Measurements from ENCODE around the gene BGN. TPM values are rescaled to one million over a fixed set of nuclear protein-coding genes. Genes with fewer than 3 reads are reported as not detected.

BGN gene
- total and polyA plus RNA-seq, 2 experiments from 2014 or later: 129 to 308 TPM

DNA sequence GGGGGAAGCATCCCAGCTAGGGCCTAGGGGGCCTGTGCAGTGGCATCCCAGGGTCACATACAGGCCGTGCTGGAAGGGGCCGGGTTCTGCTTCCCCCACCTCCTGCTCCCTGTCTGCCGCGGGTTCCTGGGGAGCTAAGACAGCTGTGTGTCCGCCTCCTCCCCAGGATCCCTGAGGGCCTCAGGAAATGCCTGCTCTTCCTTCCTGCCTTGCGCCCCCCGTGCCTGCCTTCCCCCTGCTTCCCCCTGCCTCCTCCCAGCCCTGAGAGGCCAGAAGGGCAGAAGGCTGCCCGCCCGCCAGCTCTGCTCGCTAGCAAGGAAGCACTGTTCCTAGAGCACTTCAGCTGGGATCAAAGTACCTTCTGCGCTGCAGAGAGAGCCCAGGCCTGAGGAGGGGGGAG, 2.9 kb upstream of the BGN start:
- Histone ChIP-seq H3K9me2 (ENCODE audit: insufficient read depth) (no peaks in the 10 kb centered on the region), H3F3A (ENCODE audit: insufficient read depth) (no peaks in the 10 kb centered on the region), H3K4me1 (ENCODE audit: insufficient read depth) (peaks cover 6% of the 10 kb centered on the region; the same call in 1 of the 2 replicates), H3K36me3 (ENCODE audit: low read depth) (no peaks in the 10 kb centered on the region), H3K9me3 (ENCODE audit: low read depth) (no peaks in the 10 kb centered on the region), H3K79me2 (ENCODE audit: insufficient read depth) (peaks cover 13% of the 10 kb centered on the region), H3K27me3 (replicated peaks; ENCODE audit: insufficient read depth) (no peaks in the 10 kb centered on the region), H3K4me2 (ENCODE audit: unreplicated experiment) (no peak overlapping the region), H4K20me1 (ENCODE audit: insufficient read depth) (no peaks in the 10 kb centered on the region), H3K9ac (no peak overlapping the region), H3K27ac (no peak overlapping the region), H3K4me3 (no peak overlapping the region), H2AFZ (no peak overlapping the region)
- in situ Hi-C loops (cut with MboI): no loop called here
- TF ChIP-seq EZH2phosphoT487 (IDR thresholded peaks at IDR 0.05; ENCODE audit: insufficient read depth, low read depth) (no peak), EZH2 (IDR thresholded peaks at IDR 0.05; ENCODE audit: insufficient read depth, poor library complexity, severe bottlenecking) (no peak)
- no peak for DNase-seq
- 73% methylated on average over 3 of the region's 11 CpGs; no CpG with 5 or more reads in 1 of the 2 experiments for WGBS, 2 experiments (ENCODE audit: low coverage in 1 of 2, low lambda C conversion rate in 2 of 2, missing lambda C conversion rate in 2 of 2)

DNA sequence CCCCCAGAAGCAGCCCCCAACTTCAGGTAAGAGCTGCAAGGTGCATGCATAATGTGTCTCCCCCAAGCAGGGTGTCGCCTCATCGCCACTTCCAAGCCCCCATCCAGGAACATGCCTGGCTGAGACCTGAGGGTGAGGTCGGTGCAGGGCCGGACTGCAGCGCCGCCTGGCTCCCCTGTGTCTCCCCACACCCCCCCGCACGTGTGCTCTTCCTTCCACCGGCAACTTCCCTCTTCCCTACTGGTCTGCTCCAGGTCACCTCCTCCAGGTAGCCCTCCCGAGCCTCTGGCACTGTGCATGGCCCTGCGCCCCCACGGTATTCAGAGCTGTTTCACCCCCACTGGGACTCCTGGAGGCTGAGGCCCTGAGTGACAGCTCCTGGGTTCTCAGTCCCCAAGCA, 2.2 kb upstream of the BGN start:
- Histone ChIP-seq H3K27ac (no peak overlapping the region), H2AFZ (no peak overlapping the region), H3K4me1 (ENCODE audit: insufficient read depth) (peaks cover 6% of the 10 kb centered on the region; the same call in 1 of the 2 replicates), H3K79me2 (ENCODE audit: insufficient read depth) (peaks cover 13% of the 10 kb centered on the region), H4K20me1 (ENCODE audit: insufficient read depth) (no peaks in the 10 kb centered on the region), H3K9ac (no peak overlapping the region), H3K9me3 (ENCODE audit: low read depth) (no peaks in the 10 kb centered on the region), H3K4me2 (ENCODE audit: unreplicated experiment) (no peak overlapping the region), H3F3A (ENCODE audit: insufficient read depth) (no peaks in the 10 kb centered on the region), H3K36me3 (ENCODE audit: low read depth) (no peaks in the 10 kb centered on the region), H3K27me3 (replicated peaks; ENCODE audit: insufficient read depth) (no peaks in the 10 kb centered on the region), H3K9me2 (ENCODE audit: insufficient read depth) (no peaks in the 10 kb centered on the region), H3K4me3 (no peak overlapping the region)
- DNase-seq: no peak
- WGBS, 2 experiments (ENCODE audit: low coverage in 1 of 2, low lambda C conversion rate in 2 of 2, missing lambda C conversion rate in 2 of 2): 87 to 89% methylated on average over 5 to 10 of the region's 12 CpGs
- in situ Hi-C loops (cut with MboI): no loop called here
- TF ChIP-seq EZH2phosphoT487 (IDR thresholded peaks at IDR 0.05; ENCODE audit: insufficient read depth, low read depth): no peak
- TF ChIP-seq EZH2 (IDR thresholded peaks at IDR 0.05; ENCODE audit: insufficient read depth, poor library complexity, severe bottlenecking): no peak

DNA sequence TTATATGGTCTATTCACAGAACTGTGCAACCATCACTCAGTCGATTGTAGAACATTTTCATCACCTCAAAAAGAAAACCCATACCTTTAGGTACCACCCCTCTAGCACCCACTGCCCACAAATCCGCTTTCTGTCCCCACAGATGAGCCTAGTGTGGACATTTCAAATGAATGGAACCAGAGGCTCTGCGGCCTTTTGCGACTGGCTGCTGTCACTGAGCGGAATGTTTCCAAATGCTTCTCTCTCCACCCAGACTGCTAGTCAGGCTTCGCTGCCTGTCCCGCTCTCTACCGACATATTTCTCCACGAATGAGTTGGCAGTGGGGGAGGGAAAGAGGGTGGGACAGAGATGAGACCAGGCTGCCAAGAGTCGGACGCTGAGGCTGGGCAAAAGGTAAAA, 1.7 kb upstream of the BGN start:
- no peaks in the 10 kb centered on the region for H3K27me3 ChIP-seq (replicated peaks; ENCODE audit: insufficient read depth)
- no peaks in the 10 kb centered on the region for H3F3A ChIP-seq (ENCODE audit: insufficient read depth)
- H3K9me3 ChIP-seq (ENCODE audit: low read depth): no peaks in the 10 kb centered on the region
- H3K36me3 ChIP-seq (ENCODE audit: low read depth): no peaks in the 10 kb centered on the region
- H3K4me3 ChIP-seq: no peak overlapping the region
- no peaks in the 10 kb centered on the region for H4K20me1 ChIP-seq (ENCODE audit: insufficient read depth)
- 86 to 94% methylated on average over 9 to 11 of the region's 11 CpGs for WGBS, 2 experiments (ENCODE audit: low coverage in 1 of 2, low lambda C conversion rate in 2 of 2, missing lambda C conversion rate in 2 of 2)
- H3K79me2 ChIP-seq (ENCODE audit: insufficient read depth): peaks cover 18% of the 10 kb centered on the region
- no peak overlapping the region for H2AFZ ChIP-seq
- H3K27ac ChIP-seq: no peak overlapping the region
- H3K9me2 ChIP-seq (ENCODE audit: insufficient read depth): no peaks in the 10 kb centered on the region
- in situ Hi-C loops (cut with MboI): no loop called here
- H3K4me2 ChIP-seq (ENCODE audit: unreplicated experiment): no peak overlapping the region
- H3K9ac ChIP-seq: no peak overlapping the region
- DNase-seq: no peak
- H3K4me1 ChIP-seq (ENCODE audit: insufficient read depth): peaks cover under 1% of the 10 kb centered on the region; the same call in 1 of the 2 replicates
- TF ChIP-seq EZH2phosphoT487 (IDR thresholded peaks at IDR 0.05; ENCODE audit: insufficient read depth, low read depth) (no peak), EZH2 (IDR thresholded peaks at IDR 0.05; ENCODE audit: insufficient read depth, poor library complexity, severe bottlenecking) (no peak)

DNA sequence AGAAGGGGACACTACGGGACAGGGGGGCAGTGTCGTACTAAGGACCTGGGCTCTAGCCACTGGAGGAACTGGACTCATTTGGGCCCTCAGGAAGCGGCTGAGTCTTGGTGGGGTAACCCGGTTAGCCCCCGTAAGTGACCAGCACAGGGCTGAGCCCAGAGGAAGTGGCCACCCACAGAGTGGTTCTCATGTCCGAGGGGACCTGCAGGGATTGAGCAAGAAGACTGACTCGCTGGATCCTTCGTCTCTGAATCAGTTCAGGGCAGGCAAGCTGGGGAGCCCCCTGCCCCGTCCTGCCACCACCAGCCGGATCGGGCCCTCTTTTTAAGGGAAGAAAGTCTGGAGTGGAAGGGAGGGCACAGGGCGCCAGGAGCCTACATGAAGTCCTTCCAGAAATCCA, 719 bp upstream of the BGN start:
- in situ Hi-C loops (cut with MboI): no loop called here
- 33 to 46% methylated on average over 5 to 6 of the region's 12 CpGs for WGBS, 2 experiments (ENCODE audit: low coverage in 1 of 2, low lambda C conversion rate in 2 of 2, missing lambda C conversion rate in 2 of 2)
- Histone ChIP-seq H2AFZ (no peak overlapping the region), H3F3A (ENCODE audit: insufficient read depth) (no peaks in the 10 kb centered on the region), H3K4me3 (peak overlapping the region; percentile 56), H3K27me3 (replicated peaks; ENCODE audit: insufficient read depth) (no peaks in the 10 kb centered on the region), H3K4me2 (ENCODE audit: unreplicated experiment) (peak overlapping the region; percentile 42), H3K79me2 (ENCODE audit: insufficient read depth) (peaks cover 25% of the 10 kb centered on the region), H3K9ac (peak overlapping the region; percentile 64), H3K27ac (peak overlapping the region; percentile 53), H4K20me1 (ENCODE audit: insufficient read depth) (no peaks in the 10 kb centered on the region), H3K4me1 (ENCODE audit: insufficient read depth) (no peaks in the 10 kb centered on the region), H3K9me2 (ENCODE audit: insufficient read depth) (no peaks in the 10 kb centered on the region), H3K36me3 (ENCODE audit: low read depth) (no peaks in the 10 kb centered on the region), H3K9me3 (ENCODE audit: low read depth) (no peaks in the 10 kb centered on the region)
- TF ChIP-seq EZH2 (IDR thresholded peaks at IDR 0.05; ENCODE audit: insufficient read depth, poor library complexity, severe bottlenecking) (no peak), EZH2phosphoT487 (IDR thresholded peaks at IDR 0.05; ENCODE audit: insufficient read depth, low read depth) (no peak)
- DNase-seq: peak; percentile 51

DNA sequence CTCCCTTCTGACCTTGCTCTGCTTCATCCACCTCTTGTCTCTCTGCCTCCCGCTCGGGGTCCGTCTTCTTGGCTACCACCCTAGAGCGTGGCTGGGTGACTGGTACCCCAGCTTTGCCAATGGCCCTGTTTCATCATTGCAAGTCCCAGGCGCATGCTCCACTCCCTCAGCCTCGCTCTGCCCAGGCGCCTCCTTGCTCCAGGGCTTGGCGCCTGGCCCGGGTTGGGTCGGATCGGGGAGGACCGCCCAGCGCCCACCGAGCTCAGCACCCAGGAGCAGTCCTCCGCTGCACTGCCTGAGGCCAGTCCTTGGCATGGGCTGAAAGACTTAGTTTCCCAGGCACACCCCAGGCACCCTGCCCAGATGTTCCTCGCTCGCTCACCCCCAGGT, 577 bp downstream of the BGN start:
- Histone ChIP-seq H3K9me3 (ENCODE audit: low read depth) (no peaks in the 10 kb centered on the region), H3K9me2 (ENCODE audit: insufficient read depth) (no peaks in the 10 kb centered on the region), H3K79me2 (ENCODE audit: insufficient read depth) (peaks cover 35% of the 10 kb centered on the region), H3K9ac (peak overlapping the region; percentile 82), H3K4me1 (ENCODE audit: insufficient read depth) (0 out of 2 replicates have a peak, but pooled peaks cover 5% of the 10 kb centered on the region), H2AFZ (peak overlapping the region; percentile 54), H3K27ac (peak overlapping the region; percentile 53), H3K36me3 (ENCODE audit: low read depth) (no peaks in the 10 kb centered on the region), H3K4me3 (peak overlapping the region; percentile 87), H4K20me1 (ENCODE audit: insufficient read depth) (no peaks in the 10 kb centered on the region), H3K4me2 (ENCODE audit: unreplicated experiment) (peak overlapping the region; percentile 80), H3F3A (ENCODE audit: insufficient read depth) (no peaks in the 10 kb centered on the region), H3K27me3 (replicated peaks; ENCODE audit: insufficient read depth) (no peaks in the 10 kb centered on the region)
- in situ Hi-C loops (cut with MboI): no loop called here
- TF ChIP-seq EZH2 (IDR thresholded peaks at IDR 0.05; ENCODE audit: insufficient read depth, poor library complexity, severe bottlenecking) (no peak), EZH2phosphoT487 (IDR thresholded peaks at IDR 0.05; ENCODE audit: insufficient read depth, low read depth) (no peak)
- DNase-seq: peak; percentile 70
- 0 to 2% methylated on average over 7 to 13 of the region's 17 CpGs for WGBS, 2 experiments (ENCODE audit: low coverage in 1 of 2, low lambda C conversion rate in 2 of 2, missing lambda C conversion rate in 2 of 2)

Data from GM23248 (cell line).